ENCODE measurements around the gene MEI4. TPM values are rescaled to one million over a fixed set of nuclear protein-coding genes. Genes with fewer than 3 reads are reported as not detected.

Gene MEI4
- total RNA-seq, 4 donors from 2014 or later: not detected

- Histone ChIP-seq H3K27ac (no peak overlapping the region), H3K9me3 (no peaks in the 10 kb centered on the region), H3K4me1 (no peaks in the 10 kb centered on the region), H3K27me3 (no peaks in the 10 kb centered on the region), H3K36me3 (no peaks in the 10 kb centered on the region), H3K4me3 (no peak overlapping the region)
- no peak for DNase-seq
- WGBS, 2 donors: 59 to 70% methylated on average over 4 to 5 of the region's 5 CpGs
- intact Hi-C loops (cut with DNase I): no loop called here
- no peak for TF ChIP-seq POLR2A (IDR thresholded peaks at IDR 0.05)
- TF ChIP-seq CTCF (IDR thresholded peaks at IDR 0.05): no peak
Measured at GRCh38 chr6:77856391-77856790, 203.6 kb downstream of the MEI4 start.

- Histone ChIP-seq H3K27ac (no peak overlapping the region), H3K36me3 (no peaks in the 10 kb centered on the region), H3K4me1 (no peaks in the 10 kb centered on the region), H3K4me3 (no peak overlapping the region), H3K9me3 (no peaks in the 10 kb centered on the region), H3K27me3 (no peaks in the 10 kb centered on the region)
- DNase-seq: no peak
- TF ChIP-seq CTCF (IDR thresholded peaks at IDR 0.05) (no peak), POLR2A (IDR thresholded peaks at IDR 0.05) (no peak)
- intact Hi-C loops (cut with DNase I): no loop called here
Measured at GRCh38 chr6:77857421-77857820, 204.6 kb downstream of the MEI4 start.

GRCh38 chr6:77876300-77876699, 223.5 kb downstream of the MEI4 start:
- 68 to 72% methylated on average over 2 of the region's 2 CpGs for WGBS, 2 donors

GRCh38 chr6:77879527-77879926, 226.7 kb downstream of the MEI4 start:
- H3K36me3 ChIP-seq: no peaks in the 10 kb centered on the region
- no peaks in the 10 kb centered on the region for H3K9me3 ChIP-seq
- no peaks in the 10 kb centered on the region for H3K27me3 ChIP-seq
- WGBS, 2 donors: 53 to 59% methylated on average over 2 of the region's 2 CpGs
- TF ChIP-seq POLR2A (IDR thresholded peaks at IDR 0.05) (no peak), CTCF (IDR thresholded peaks at IDR 0.05) (no peak)
- H3K4me1 ChIP-seq: no peaks in the 10 kb centered on the region
- no peak overlapping the region for H3K4me3 ChIP-seq
- intact Hi-C loops (cut with DNase I): no loop called here
- no peak for DNase-seq
- H3K27ac ChIP-seq: no peak overlapping the region

More at GRCh38 chr6:77876300-77876699, 223.5 kb downstream of the MEI4 start:
- H3K36me3 ChIP-seq: no peaks in the 10 kb centered on the region
- DNase-seq: no peak
- H3K27ac ChIP-seq: no peak overlapping the region
- H3K9me3 ChIP-seq: no peaks in the 10 kb centered on the region
- H3K27me3 ChIP-seq: no peaks in the 10 kb centered on the region
- no peak overlapping the region for H3K4me3 ChIP-seq
- intact Hi-C loops (cut with DNase I): no loop called here
- no peak for TF ChIP-seq POLR2A (IDR thresholded peaks at IDR 0.05)
- no peak for TF ChIP-seq CTCF (IDR thresholded peaks at IDR 0.05)
- H3K4me1 ChIP-seq: no peaks in the 10 kb centered on the region

- no peaks in the 10 kb centered on the region for H3K9me3 ChIP-seq
- no peaks in the 10 kb centered on the region for H3K4me1 ChIP-seq
- DNase-seq: no peak
- intact Hi-C loops (cut with DNase I): no loop called here
- 24 to 65% methylated on average over 2 of the region's 2 CpGs for WGBS, 2 donors
- H3K36me3 ChIP-seq: no peaks in the 10 kb centered on the region
- TF ChIP-seq POLR2A (IDR thresholded peaks at IDR 0.05) (no peak), CTCF (IDR thresholded peaks at IDR 0.05) (no peak)
- H3K4me3 ChIP-seq: no peak overlapping the region
- no peaks in the 10 kb centered on the region for H3K27me3 ChIP-seq
- no peak overlapping the region for H3K27ac ChIP-seq
Measured at GRCh38 chr6:77880501-77880900, 227.7 kb downstream of the MEI4 start.

Measured in esophagus squamous epithelium (tissue), 5 donors.